GM12878 (cell line): ENCODE results near the gene ERVH48-1.
"Not testable (repeated sequence)": the region's sequence is repeated elsewhere in the genome, so short reads cannot be mapped to it uniquely, and the experiment has no call there.

Source experiments
- GATAD2B ChIP-seq: fragments of 450-650 bp; conservative IDR thresholded peaks from 2 replicates; pipeline ENCODE4 v1.6.1; 2017; ENCODE audit warnings: low read depth, mild to moderate bottlenecking, moderate library complexity
- NRF1 ChIP-seq: conservative IDR thresholded peaks from 2 replicates; pipeline ENCODE4 v1.6.1; 2011; ENCODE audit warnings: mild to moderate bottlenecking, low read depth, low read length, improper control_type of control experiment
- PAX8 ChIP-seq: fragments of 450-650 bp; IDR thresholded peaks from 2 replicates; pipeline ENCODE4 v1.6.1; 2017; ENCODE audit warnings: mild to moderate bottlenecking, moderate library complexity
- TF ChIP-seq, protein P1 (sequence below), 3 experiments: IDR thresholded peaks in 2 of 3; conservative IDR thresholded peaks in 1 of 3; 2 replicates each; pipeline ENCODE4 v1.5.1; 2011; ENCODE audit warnings: low read depth in 3 of 3, low read length in 3 of 3, mild to moderate bottlenecking in 3 of 3, control low read depth in 2 of 3, moderate library complexity in 2 of 3, inconsistent platforms in 1 of 3, mixed read lengths in 1 of 3; ENCODE audit not compliant: control insufficient read depth in 2 of 3, insufficient read depth in 1 of 3; ENCODE audit errors: extremely low read depth in 1 of 3

DNA sequence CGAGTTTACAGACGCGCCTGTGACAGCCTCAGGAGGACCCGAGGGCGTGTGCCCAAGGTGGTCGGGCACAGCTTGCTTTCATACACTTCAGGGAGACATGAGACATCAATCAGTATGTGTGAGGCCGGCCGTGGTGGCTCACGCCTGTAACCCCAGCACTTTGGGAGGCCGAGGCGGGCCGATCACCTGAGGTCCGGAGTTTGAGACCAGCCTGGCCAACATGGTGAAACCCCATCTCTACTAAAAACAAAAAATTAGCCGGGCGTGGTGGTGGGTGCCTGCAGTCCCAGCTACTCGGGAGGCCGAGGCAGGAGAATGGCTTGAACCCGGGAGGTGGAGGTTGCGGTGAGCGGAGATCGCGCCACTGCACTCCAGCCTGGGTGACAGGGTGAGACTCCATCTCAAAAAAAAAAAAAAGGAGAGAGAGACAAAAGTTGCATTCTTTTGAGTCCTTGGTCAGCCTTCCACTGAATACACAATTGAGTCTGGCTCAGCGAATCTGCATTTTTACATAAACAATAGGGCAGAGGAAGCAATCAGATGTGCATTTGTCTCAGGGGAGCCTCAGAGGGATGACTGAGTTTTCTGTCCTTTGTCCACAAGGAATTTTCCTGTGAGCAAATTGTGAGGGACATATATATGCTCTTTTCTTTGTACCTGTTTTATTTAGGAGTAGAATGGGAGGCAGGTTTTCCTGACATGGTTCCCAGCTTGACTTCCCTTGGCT, 2.2 kb upstream of the ERVH48-1 start:
- TF ChIP-seq, protein P1, sequence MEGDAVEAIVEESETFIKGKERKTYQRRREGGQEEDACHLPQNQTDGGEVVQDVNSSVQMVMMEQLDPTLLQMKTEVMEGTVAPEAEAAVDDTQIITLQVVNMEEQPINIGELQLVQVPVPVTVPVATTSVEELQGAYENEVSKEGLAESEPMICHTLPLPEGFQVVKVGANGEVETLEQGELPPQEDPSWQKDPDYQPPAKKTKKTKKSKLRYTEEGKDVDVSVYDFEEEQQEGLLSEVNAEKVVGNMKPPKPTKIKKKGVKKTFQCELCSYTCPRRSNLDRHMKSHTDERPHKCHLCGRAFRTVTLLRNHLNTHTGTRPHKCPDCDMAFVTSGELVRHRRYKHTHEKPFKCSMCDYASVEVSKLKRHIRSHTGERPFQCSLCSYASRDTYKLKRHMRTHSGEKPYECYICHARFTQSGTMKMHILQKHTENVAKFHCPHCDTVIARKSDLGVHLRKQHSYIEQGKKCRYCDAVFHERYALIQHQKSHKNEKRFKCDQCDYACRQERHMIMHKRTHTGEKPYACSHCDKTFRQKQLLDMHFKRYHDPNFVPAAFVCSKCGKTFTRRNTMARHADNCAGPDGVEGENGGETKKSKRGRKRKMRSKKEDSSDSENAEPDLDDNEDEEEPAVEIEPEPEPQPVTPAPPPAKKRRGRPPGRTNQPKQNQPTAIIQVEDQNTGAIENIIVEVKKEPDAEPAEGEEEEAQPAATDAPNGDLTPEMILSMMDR (IDR thresholded peaks at IDR 0.05 in 2 of 3, conservative IDR thresholded peaks at IDR 0.05 in 1 of 3; ENCODE audit: control insufficient read depth in 2 of 3, extremely low read depth in 1 of 3, insufficient read depth in 1 of 3, low read depth in 3 of 3, low read length in 3 of 3): not testable (repeated sequence)
- not testable (repeated sequence) for TF ChIP-seq PAX8, NRF1, GATAD2B
